IMR-90 (cell line): ENCODE measurements around the gene LRRC8E.

Experiments
- BHLHE40 ChIP-seq: fragments of 150-350 bp; IDR thresholded peaks from 2 replicates; pipeline ENCODE4 v1.6.1; 2016; ENCODE audit warnings: mild to moderate bottlenecking, low read depth, low read length
- CHD1 ChIP-seq: IDR thresholded peaks from 2 replicates; pipeline ENCODE4 v1.6.1; 2012; ENCODE audit warnings: low read depth, low read length, improper control_type of control experiment
- FOS ChIP-seq: fragments of 150-350 bp; IDR thresholded peaks from 2 replicates; pipeline ENCODE4 v1.6.1; 2016; ENCODE audit warnings: low read depth, low read length
- MAZ ChIP-seq: IDR thresholded peaks from 2 replicates; pipeline ENCODE4 v1.6.1; 2012; ENCODE audit warnings: low read depth, mild to moderate bottlenecking, low read length, improper control_type of control experiment, moderate library complexity, borderline replicate concordance
- MXI1 ChIP-seq: IDR thresholded peaks from 2 replicates; pipeline ENCODE4 v1.6.1; 2012; ENCODE audit warnings: low read depth, mild to moderate bottlenecking, low read length, moderate library complexity, borderline replicate concordance
- POLR2A ChIP-seq: IDR thresholded peaks from 2 replicates; pipeline ENCODE4 v1.6.1; 2012; ENCODE audit warnings: mild to moderate bottlenecking, low read depth, low read length
- RAD21 ChIP-seq: IDR thresholded peaks from 2 replicates; pipeline ENCODE4 v1.6.1; 2012; ENCODE audit warnings: low read length, improper control_type of control experiment
- RCOR1 ChIP-seq: IDR thresholded peaks from 2 replicates; pipeline ENCODE4 v1.6.1; 2012; ENCODE audit warnings: mild to moderate bottlenecking, low read length, improper control_type of control experiment; ENCODE audit not compliant: insufficient replicate concordance
- RFX5 ChIP-seq: IDR thresholded peaks from 2 replicates; pipeline ENCODE4 v1.8.0; 2012; ENCODE audit warnings: low read depth, mild to moderate bottlenecking, low read length, moderate library complexity
- TF ChIP-seq, protein P1 (sequence below): conservative IDR thresholded peaks from 2 replicates; pipeline ENCODE4 v1.5.1; 2012; ENCODE audit warnings: mild to moderate bottlenecking, low read depth, low read length, improper control_type of control experiment
- TF ChIP-seq, protein P2 (sequence below): fragments of 150-350 bp; IDR thresholded peaks from 2 replicates; pipeline ENCODE4 v1.6.1; 2016; ENCODE audit warnings: low read depth, mild to moderate bottlenecking, low read length, moderate library complexity, borderline replicate concordance
- TF ChIP-seq, protein P3 (sequence below): fragments of 150-350 bp; IDR thresholded peaks from 2 replicates; pipeline ENCODE4 v1.6.1; 2017; ENCODE audit warnings: mild to moderate bottlenecking, antibody characterized with exemption, low read length, low read depth

DNA sequence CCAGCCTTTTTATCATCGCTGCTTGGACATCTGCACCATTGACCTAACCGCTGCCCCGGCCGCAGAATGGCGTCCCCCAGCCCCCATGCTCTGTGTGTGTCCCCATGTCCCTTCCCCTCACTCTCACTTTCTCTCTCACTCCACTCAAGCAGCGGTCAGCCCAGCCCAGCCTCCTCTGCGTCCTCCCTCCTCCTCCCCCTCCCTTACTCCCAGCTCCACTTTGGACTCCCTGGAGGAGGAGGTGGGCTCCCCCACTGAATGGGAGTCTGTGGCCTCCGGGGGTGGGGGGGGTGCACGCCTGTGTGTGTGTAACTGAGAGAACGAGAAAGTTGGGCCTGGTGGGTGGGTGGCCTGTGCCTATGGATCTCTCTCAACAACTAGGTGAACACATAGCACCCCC lies 17.5 kb downstream of the LRRC8E start:
- TF ChIP-seq POLR2A (no peak), FOS (no peak), MXI1 (no peak), RFX5 (no peak), CHD1 (no peak), BHLHE40 (no peak), RAD21 (no peak), MAZ (no peak), RCOR1 (no peak)
- TF ChIP-seq, protein P1, sequence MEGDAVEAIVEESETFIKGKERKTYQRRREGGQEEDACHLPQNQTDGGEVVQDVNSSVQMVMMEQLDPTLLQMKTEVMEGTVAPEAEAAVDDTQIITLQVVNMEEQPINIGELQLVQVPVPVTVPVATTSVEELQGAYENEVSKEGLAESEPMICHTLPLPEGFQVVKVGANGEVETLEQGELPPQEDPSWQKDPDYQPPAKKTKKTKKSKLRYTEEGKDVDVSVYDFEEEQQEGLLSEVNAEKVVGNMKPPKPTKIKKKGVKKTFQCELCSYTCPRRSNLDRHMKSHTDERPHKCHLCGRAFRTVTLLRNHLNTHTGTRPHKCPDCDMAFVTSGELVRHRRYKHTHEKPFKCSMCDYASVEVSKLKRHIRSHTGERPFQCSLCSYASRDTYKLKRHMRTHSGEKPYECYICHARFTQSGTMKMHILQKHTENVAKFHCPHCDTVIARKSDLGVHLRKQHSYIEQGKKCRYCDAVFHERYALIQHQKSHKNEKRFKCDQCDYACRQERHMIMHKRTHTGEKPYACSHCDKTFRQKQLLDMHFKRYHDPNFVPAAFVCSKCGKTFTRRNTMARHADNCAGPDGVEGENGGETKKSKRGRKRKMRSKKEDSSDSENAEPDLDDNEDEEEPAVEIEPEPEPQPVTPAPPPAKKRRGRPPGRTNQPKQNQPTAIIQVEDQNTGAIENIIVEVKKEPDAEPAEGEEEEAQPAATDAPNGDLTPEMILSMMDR, result no peak
- TF ChIP-seq, protein P2, sequence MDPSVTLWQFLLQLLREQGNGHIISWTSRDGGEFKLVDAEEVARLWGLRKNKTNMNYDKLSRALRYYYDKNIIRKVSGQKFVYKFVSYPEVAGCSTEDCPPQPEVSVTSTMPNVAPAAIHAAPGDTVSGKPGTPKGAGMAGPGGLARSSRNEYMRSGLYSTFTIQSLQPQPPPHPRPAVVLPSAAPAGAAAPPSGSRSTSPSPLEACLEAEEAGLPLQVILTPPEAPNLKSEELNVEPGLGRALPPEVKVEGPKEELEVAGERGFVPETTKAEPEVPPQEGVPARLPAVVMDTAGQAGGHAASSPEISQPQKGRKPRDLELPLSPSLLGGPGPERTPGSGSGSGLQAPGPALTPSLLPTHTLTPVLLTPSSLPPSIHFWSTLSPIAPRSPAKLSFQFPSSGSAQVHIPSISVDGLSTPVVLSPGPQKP, result no peak
- TF ChIP-seq, protein P3, sequence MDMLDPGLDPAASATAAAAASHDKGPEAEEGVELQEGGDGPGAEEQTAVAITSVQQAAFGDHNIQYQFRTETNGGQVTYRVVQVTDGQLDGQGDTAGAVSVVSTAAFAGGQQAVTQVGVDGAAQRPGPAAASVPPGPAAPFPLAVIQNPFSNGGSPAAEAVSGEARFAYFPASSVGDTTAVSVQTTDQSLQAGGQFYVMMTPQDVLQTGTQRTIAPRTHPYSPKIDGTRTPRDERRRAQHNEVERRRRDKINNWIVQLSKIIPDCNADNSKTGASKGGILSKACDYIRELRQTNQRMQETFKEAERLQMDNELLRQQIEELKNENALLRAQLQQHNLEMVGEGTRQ, result no peak
